GM15510 (cell line): ENCODE data around the gene DDX52.

Experiments used
- POLR2A ChIP-seq: IDR thresholded peaks from 3 replicates; pipeline ENCODE4 v1.6.1; 2011; ENCODE audit warnings: borderline replicate concordance; ENCODE audit not compliant: insufficient read length; ENCODE audit errors: extremely low read depth

The DDX52 gene

GRCh38 chr17:37608351-37609169 is 34.7 kb downstream of the DDX52 start:
- TF ChIP-seq POLR2A: no peak

- no peak for TF ChIP-seq POLR2A
These were observed 35.5 kb downstream of the DDX52 start for GRCh38 chr17:37607637-37608331.

DNA sequence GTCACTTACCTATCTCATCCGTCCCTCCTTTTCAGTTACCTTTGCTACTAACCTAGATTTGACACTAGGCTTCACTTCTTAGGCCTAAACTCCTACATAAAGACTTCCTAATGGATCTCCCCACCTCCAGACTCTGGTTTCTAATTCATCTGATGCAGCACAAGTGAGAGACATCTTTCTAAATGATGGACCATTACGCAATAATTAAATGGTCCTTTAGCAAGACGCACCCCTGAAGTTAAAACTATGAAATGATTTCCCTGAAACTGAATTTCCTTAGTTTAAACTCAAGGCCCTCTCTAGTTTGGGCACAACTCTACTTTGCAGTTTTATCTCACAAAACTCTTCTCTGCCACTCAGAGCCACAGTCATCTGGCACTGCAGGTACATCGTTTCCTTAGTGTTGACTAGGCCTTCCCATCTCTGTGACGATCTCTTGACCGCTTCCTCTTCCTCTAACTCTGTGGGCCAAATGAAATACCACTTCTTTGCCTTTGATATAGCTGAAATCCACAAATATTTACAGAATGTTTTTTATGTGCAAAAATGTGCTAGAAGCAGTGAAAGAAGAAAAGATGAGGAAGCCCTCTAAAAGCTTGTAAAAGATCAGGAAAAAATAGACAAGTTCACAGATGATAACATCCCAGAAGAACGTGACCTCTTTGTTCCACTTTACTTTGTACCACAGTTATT is 37.3 kb downstream of the DDX52 start:
- no peak for TF ChIP-seq POLR2A

DNA sequence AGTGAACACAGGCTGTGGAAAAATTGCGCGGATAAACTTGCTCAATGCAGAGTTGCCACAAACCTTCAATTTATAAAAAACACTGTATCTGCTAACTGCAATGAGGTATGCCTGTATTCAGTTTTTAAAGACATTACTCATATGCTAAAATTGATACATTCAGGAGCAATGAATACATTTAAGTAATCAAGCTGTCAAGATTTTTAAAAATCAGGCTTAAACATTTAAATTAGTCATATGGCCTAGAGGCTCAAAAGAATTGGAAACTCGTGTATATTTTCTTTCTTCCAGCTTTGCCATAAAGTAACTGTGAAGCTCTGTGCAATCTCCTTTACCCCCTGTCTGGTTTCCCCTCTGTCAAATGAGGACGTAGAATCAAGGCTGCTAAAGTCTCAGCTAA is 38.2 kb downstream of the DDX52 start:
- TF ChIP-seq POLR2A: no peak

DNA sequence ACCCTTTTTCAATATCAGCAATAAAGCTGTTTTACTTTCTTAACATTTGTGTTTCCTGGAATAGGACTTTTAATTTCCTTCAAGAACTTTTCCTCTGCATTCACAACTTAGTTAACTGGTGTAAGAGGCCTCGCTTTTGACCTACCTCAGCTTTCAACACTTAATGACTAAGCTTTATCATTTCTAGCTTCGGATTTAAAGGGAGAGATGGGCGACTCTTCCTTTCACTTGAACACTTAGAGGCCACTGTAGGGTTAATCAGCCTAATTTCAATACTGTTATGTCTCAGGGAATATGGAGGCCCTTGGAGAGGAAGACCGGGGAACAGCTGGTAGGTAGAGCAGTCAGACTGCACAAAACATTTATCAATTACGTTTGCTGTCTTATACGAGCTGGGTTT is 38.7 kb downstream of the DDX52 start:
- TF ChIP-seq POLR2A: no peak

- TF ChIP-seq POLR2A: no peak
These were observed 45.1 kb downstream of the DDX52 start for GRCh38 chr17:37598145-37598544.

GRCh38 chr17:37592291-37592690 is 51.0 kb downstream of the DDX52 start:
- no peak for TF ChIP-seq POLR2A

GRCh38 chr17:37585066-37585465 is 58.2 kb downstream of the DDX52 start:
- TF ChIP-seq POLR2A: no peak

- TF ChIP-seq POLR2A: no peak
These were observed 67.0 kb downstream of the DDX52 start for GRCh38 chr17:37576281-37576680.

DNA sequence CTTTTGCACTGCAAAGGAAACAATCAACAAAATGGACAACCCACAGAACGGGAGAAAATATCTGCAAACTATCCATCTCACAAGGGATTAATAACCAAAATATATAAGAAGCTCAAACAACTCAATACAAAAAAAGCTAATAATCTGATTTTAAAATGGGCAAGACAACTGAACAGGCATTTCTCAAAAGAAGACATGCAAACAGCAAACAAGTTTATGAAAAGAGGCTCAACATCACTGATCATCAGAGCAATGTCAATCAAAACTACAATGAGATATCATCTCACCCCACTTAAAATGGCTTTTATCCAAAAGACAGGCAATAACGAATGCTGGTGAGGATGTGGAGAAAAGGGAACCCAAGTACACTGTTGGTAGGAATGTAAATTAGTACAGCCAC is 68.8 kb downstream of the DDX52 start:
- TF ChIP-seq POLR2A: no peak

GRCh38 chr17:37571674-37572073 is 71.6 kb downstream of the DDX52 start:
- TF ChIP-seq POLR2A: no peak

GRCh38 chr17:37570527-37571093 is 72.6 kb downstream of the DDX52 start:
- no peak for TF ChIP-seq POLR2A

DNA sequence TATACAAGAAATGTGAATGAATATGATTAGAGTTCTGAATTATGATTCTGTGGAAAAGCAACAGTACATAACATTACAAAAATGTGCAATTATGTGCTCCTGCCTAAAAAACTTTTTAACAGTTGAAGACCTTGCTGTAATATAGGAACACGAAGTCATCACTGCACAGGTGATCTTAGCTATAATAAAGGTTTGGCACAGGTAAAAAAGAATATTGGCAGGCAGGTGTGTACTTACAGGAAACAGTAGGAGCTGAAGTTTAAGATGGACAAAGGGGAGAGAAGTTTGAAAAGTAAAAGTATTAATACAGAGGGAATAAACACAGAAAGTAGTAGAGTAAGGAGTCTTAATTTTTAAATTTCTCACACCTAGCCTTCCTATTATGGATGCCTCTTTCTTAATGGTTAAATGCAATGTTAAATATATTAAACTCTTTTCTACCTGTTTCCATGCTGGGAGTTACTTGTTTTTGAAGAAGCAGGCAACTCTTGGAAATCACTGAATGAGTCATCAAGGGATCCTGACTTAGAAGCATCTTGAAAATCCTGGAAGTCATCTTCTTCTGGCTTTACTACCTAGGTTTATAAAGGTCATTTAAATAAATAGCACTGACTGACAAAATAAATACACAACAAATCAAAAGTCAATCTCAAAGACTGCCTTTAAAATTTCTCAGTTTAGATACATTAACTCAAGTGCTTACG is 74.7 kb downstream of the DDX52 start:
- TF ChIP-seq POLR2A: no peak

DNA sequence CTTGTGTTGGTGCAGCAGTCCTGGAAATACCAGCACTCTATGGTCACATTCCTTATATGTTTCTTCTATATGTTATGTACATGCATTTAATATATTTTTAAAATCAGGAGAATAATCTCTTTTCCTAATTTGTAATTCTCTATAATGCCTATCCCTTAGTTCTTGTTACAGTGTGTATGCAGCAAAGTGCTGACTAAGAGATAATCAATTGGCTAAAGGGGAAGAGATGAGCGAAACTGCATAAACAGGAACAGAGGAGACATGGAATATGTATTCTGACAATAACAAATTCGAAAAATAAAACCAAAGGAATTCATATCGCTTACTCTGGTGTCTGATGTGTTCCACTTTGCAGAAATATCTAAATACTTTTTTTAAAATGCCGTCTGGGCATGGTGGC is 75.7 kb downstream of the DDX52 start:
- TF ChIP-seq POLR2A: no peak

- no peak for TF ChIP-seq POLR2A
These were observed 76.1 kb downstream of the DDX52 start for GRCh38 chr17:37567137-37567536.

DNA sequence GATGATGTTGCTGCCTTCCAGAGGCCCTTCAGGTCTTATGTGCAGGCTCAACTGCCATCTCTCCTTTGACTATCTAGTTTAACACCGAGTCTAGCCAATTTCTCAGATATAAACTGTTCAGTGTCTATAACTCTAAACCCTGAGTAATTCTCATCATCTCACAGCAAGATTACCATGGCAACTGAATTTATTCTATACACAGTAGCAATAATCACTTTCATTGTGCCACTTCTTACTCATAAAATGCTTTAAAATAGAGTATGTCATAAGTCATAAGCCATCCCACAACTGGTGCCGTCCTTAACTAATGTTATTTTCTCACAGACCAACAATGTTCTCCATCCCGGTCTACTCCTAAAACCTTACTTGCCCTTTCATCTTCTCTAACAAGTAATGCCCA is 79.0 kb downstream of the DDX52 start:
- TF ChIP-seq POLR2A: no peak
